ENCODE measurements around the gene CAMSAP1. TPM values are rescaled to one million over a fixed set of nuclear protein-coding genes. Genes with fewer than 3 reads are reported as not detected.

Gene CAMSAP1
- total and polyA plus RNA-seq, 2 donors from 2014 or later: 3.3 to 38.6 TPM

GRCh38 chr9:135830496-135830895 is 76.8 kb downstream of the CAMSAP1 start:
- peaks cover 0 to 9% (median 3%) of the 10 kb centered on the region in 3 donors for H3K9me3 ChIP-seq (ENCODE audit: control insufficient read depth in 2 of 3, insufficient read depth in 1 of 3, low read length in 3 of 3)

GRCh38 chr9:135828656-135829055 is 78.7 kb downstream of the CAMSAP1 start:
- intact Hi-C loops (cut with DNase I): no loop called here

More at GRCh38 chr9:135830496-135830895, 76.8 kb downstream of the CAMSAP1 start:
- no peaks in the 10 kb centered on the region for H3K27me3 ChIP-seq (ENCODE audit: control insufficient read depth, insufficient read depth, low read length)
- no peak for FAIRE-seq
- H3K36me3 ChIP-seq (ENCODE audit: control insufficient read depth in 2 of 3, insufficient read depth in 3 of 3, low read length in 3 of 3): no peaks in the 10 kb centered on the region
- no peaks in the 10 kb centered on the region for H3K4me1 ChIP-seq (ENCODE audit: control insufficient read depth in 2 of 3, insufficient read depth in 2 of 3, low read depth in 1 of 3, low read length in 3 of 3)
- TF ChIP-seq, protein P1, sequence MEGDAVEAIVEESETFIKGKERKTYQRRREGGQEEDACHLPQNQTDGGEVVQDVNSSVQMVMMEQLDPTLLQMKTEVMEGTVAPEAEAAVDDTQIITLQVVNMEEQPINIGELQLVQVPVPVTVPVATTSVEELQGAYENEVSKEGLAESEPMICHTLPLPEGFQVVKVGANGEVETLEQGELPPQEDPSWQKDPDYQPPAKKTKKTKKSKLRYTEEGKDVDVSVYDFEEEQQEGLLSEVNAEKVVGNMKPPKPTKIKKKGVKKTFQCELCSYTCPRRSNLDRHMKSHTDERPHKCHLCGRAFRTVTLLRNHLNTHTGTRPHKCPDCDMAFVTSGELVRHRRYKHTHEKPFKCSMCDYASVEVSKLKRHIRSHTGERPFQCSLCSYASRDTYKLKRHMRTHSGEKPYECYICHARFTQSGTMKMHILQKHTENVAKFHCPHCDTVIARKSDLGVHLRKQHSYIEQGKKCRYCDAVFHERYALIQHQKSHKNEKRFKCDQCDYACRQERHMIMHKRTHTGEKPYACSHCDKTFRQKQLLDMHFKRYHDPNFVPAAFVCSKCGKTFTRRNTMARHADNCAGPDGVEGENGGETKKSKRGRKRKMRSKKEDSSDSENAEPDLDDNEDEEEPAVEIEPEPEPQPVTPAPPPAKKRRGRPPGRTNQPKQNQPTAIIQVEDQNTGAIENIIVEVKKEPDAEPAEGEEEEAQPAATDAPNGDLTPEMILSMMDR (IDR thresholded peaks at IDR 0.05; ENCODE audit: borderline replicate concordance, extremely low read depth, insufficient read depth): no peak
- intact Hi-C loops (cut with DNase I): no loop called here
- DNase-seq: no peak
- H3K4me3 ChIP-seq (ENCODE audit: low read length in 3 of 3): no peak overlapping the region
- H3K9ac ChIP-seq (ENCODE audit: low read length in 3 of 3): no peak overlapping the region
- no peak overlapping the region for H3K27ac ChIP-seq (ENCODE audit: low read depth in 2 of 2, low read length in 2 of 2)

DNA sequence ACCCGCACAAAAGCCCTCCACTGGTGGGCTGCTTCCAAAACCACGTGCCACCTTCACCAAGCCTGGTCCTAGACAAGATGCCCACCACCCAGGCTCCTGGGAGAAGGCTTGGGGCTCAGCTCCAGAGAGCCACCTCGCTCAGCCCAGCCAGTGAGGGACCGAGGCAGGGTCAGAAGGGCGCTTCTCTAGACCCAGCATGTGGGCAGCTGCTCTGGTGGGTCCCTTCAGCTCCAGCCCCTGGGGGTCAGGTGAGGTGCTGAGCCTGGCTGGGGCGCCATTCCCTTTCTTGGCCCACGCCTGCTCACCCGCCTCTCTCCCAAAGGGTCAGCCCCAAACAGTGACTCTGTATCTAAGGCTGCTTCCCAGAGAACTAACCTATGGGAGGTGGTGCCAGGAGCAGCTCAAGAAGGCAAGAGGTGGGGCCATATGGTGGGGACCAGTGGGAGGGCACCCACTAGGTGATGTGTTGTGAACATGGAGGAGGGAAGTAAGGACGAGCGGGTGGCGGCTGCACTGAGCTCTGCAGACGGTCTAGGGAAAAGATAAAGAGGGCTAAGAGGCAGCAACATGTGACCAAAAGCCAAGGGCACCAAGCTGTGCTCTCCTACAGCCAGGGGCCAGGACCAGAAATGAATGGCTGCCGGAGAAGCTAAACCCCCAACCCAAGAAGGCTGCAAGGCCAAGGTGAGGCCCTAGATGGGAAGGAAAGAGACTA is 79.3 kb downstream of the CAMSAP1 start:
- peaks cover 3 to 9% (median 9%) of the 10 kb centered on the region in 3 donors for H3K36me3 ChIP-seq (ENCODE audit: control insufficient read depth in 2 of 3, insufficient read depth in 3 of 3, low read length in 3 of 3)
- DNase-seq (no peak), FAIRE-seq (no peak)
- H3K4me1 ChIP-seq (ENCODE audit: control insufficient read depth in 2 of 3, insufficient read depth in 2 of 3, low read depth in 1 of 3, low read length in 3 of 3): no peaks in the 10 kb centered on the region
- peaks cover 0 to 9% (median 3%) of the 10 kb centered on the region in 3 donors for H3K9me3 ChIP-seq (ENCODE audit: control insufficient read depth in 2 of 3, insufficient read depth in 1 of 3, low read length in 3 of 3)
- no peak overlapping the region for H3K9ac ChIP-seq (ENCODE audit: low read length in 3 of 3)
- intact Hi-C loops (cut with DNase I): no loop called here
- H3K27me3 ChIP-seq (ENCODE audit: control insufficient read depth, insufficient read depth, low read length): no peaks in the 10 kb centered on the region
- TF ChIP-seq, protein P1 (IDR thresholded peaks at IDR 0.05; ENCODE audit: borderline replicate concordance, extremely low read depth, insufficient read depth): no peak
- H3K4me3 ChIP-seq (ENCODE audit: low read length in 3 of 3): no peak overlapping the region
- no peak overlapping the region for H3K27ac ChIP-seq (ENCODE audit: low read depth in 2 of 2, low read length in 2 of 2)

More at GRCh38 chr9:135828656-135829055, 78.7 kb downstream of the CAMSAP1 start:
- H3K9me3 ChIP-seq (ENCODE audit: control insufficient read depth in 2 of 3, insufficient read depth in 1 of 3, low read length in 3 of 3): peaks cover 0 to 9% (median 3%) of the 10 kb centered on the region in 3 donors
- peaks cover 2 to 4% (median 3%) of the 10 kb centered on the region in 3 donors for H3K36me3 ChIP-seq (ENCODE audit: control insufficient read depth in 2 of 3, insufficient read depth in 3 of 3, low read length in 3 of 3)
- no peak overlapping the region for H3K4me3 ChIP-seq (ENCODE audit: low read length in 3 of 3)
- TF ChIP-seq, protein P1 (IDR thresholded peaks at IDR 0.05; ENCODE audit: borderline replicate concordance, extremely low read depth, insufficient read depth): no peak
- no peaks in the 10 kb centered on the region for H3K27me3 ChIP-seq (ENCODE audit: control insufficient read depth, insufficient read depth, low read length)
- no peak overlapping the region for H3K27ac ChIP-seq (ENCODE audit: low read depth in 2 of 2, low read length in 2 of 2)
- FAIRE-seq (no peak), DNase-seq (no peak)
- H3K9ac ChIP-seq (ENCODE audit: low read length in 3 of 3): no peak overlapping the region
- H3K4me1 ChIP-seq (ENCODE audit: control insufficient read depth in 2 of 3, insufficient read depth in 2 of 3, low read depth in 1 of 3, low read length in 3 of 3): no peaks in the 10 kb centered on the region
